Fibroblast of mammary gland (primary cell): Measurements from ENCODE around the gene WDFY2.
A peak's percentile ranks its signal among the peaks of the same experiment; 100 is the strongest.

ENCODE experiments used
- DNase-seq: peaks from one replicate; pipeline ENCODE4 v3.0.0-alpha.2; 2010; ENCODE audit warnings: low read depth
- H3K4me3 ChIP-seq: 2 replicates; pipeline ENCODE4 v1.5.1; 2011; ENCODE audit warnings: low read depth, mild to moderate bottlenecking, low read length, moderate library complexity; ENCODE audit not compliant: control insufficient read depth
- TF ChIP-seq, protein P1 (sequence below): conservative IDR thresholded peaks from 2 replicates; pipeline ENCODE4 v1.5.1; 2011; ENCODE audit warnings: low read depth, low read length, inconsistent platforms; ENCODE audit not compliant: control insufficient read depth, insufficient read depth

The WDFY2 gene

GRCh38 chr13:51738226-51738905, 154.1 kb downstream of the WDFY2 start:
- H3K4me3 ChIP-seq: no peak overlapping the region
- TF ChIP-seq, protein P1, sequence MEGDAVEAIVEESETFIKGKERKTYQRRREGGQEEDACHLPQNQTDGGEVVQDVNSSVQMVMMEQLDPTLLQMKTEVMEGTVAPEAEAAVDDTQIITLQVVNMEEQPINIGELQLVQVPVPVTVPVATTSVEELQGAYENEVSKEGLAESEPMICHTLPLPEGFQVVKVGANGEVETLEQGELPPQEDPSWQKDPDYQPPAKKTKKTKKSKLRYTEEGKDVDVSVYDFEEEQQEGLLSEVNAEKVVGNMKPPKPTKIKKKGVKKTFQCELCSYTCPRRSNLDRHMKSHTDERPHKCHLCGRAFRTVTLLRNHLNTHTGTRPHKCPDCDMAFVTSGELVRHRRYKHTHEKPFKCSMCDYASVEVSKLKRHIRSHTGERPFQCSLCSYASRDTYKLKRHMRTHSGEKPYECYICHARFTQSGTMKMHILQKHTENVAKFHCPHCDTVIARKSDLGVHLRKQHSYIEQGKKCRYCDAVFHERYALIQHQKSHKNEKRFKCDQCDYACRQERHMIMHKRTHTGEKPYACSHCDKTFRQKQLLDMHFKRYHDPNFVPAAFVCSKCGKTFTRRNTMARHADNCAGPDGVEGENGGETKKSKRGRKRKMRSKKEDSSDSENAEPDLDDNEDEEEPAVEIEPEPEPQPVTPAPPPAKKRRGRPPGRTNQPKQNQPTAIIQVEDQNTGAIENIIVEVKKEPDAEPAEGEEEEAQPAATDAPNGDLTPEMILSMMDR: no peak
- no peak for DNase-seq

GRCh38 chr13:51739027-51739764, 154.9 kb downstream of the WDFY2 start:
- peak; percentile 32 for DNase-seq
- no peak overlapping the region for H3K4me3 ChIP-seq
- TF ChIP-seq, protein P1: no peak

DNA sequence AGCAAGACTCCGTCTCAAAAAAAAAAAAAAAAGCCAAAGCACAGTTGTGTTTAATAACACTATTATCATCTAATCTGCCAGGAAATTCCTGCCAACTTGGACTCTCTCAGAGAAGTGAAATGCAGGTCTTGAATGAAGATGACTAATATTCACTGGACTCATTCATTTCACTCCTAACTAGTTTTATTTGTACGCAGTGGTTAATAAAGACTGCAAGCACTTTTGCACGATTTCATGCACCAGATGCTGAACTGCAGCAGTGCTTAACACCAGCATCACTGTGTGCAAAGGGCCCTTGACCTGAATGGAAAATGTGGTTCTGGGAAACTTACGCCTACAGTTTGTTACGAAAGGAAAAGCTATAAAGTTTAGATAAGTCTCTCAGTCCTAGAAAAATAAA, 156.4 kb downstream of the WDFY2 start:
- no peak overlapping the region for H3K4me3 ChIP-seq
- TF ChIP-seq, protein P1: no peak

DNA sequence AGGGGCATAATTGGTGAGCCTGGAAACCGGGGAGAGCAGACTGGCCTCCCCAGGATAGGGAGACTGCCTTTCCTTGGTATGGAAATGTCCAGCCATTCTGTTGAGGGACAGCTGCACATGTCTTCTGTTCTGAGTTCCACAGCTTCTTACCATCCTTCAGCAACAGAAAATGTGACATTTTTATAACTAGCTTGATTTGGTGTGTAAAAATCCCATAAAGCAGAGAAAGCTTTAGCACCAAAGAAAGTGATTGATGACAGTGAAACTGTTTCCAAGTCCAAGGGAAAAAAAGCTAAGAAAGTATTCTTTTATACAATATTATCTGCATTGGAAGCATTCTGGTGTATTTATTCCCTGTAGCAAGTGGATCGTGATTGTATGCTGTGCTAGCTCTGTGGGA, 157.8 kb downstream of the WDFY2 start:
- H3K4me3 ChIP-seq: no peak overlapping the region
- TF ChIP-seq, protein P1: no peak
- DNase-seq: no peak

More for the DNA sequence above, 156.4 kb downstream of the WDFY2 start:
- peak; percentile 78 for DNase-seq

DNA sequence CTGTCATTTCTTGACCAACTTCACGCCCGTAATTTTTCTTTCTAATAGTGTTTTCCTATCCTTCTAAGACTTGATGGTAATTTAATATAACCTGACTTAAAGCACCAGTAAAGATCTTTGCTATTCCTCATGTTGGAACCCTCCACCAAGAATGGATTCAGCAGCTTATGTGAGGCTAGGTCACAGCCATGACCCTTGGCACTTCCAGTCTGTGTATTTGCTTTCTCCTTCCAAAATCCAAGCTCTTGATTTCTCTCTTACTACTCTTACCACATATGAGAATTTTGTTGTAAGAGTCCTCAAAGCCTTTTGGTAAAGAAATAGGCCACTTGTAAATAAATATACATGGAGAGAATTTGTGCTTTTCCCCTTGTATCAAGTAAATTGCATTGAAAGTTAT, 158.3 kb downstream of the WDFY2 start:
- TF ChIP-seq, protein P1: no peak
- no peak overlapping the region for H3K4me3 ChIP-seq
- DNase-seq: no peak

DNA sequence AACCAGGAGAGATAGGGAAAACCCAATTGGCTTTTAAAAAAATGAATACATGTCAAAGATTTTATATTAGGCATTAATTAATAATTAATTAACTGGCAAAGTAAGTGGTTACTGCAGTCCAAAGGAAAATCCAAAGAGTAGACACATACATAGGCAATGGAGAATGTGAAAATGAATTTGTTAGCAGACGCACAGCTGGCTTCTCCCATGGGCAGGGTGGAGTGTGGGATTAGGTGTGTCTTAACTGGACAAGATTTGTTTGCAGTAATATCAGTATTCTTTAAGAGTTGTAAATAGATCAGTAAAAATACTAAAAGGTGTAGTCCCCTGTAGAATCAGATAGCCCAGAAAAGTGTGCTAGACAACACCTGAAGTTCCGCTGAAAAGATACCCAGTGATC, 161.0 kb downstream of the WDFY2 start:
- no peak overlapping the region for H3K4me3 ChIP-seq
- DNase-seq: no peak
- TF ChIP-seq, protein P1: no peak
